RWPE2 (cell line): ENCODE data around the gene DNAJC5.

Experiments
- ATAC-seq: fragments of 200-7000 bp; cut with Tn5 transposase; 3 replicates; pipeline ENCODE4 v1.9.1; 2021; ENCODE audit warnings: low read depth
- DNase-seq: peaks from one replicate; pipeline ENCODE4 v3.0.0-alpha.2; 2020; ENCODE audit warnings: low spot score
- H3K27ac ChIP-seq: fragments of 450-650 bp; 2 replicates; pipeline ENCODE4 v1.5.1; 2017; ENCODE audit warnings: mild to moderate bottlenecking; ENCODE audit not compliant: poor library complexity, severe bottlenecking
- H3K27me3 ChIP-seq: fragments of 250-450 bp; sonication (Bioruptor Pico); 2 replicates; pipeline ENCODE4 v1.5.1; 2021; ENCODE audit warnings: mild to moderate bottlenecking, moderate library complexity; ENCODE audit not compliant: insufficient read depth, poor library complexity, severe bottlenecking
- H3K36me3 ChIP-seq: fragments of 250-450 bp; sonication (Bioruptor Pico); 2 replicates; pipeline ENCODE4 v1.5.1; 2020; ENCODE audit warnings: low read depth, mild to moderate bottlenecking, moderate library complexity
- H3K4me1 ChIP-seq: fragments of 250-450 bp; sonication (Bioruptor Pico); 2 replicates; pipeline ENCODE4 v1.5.1; 2021; ENCODE audit warnings: mild to moderate bottlenecking, moderate library complexity; ENCODE audit not compliant: insufficient read depth, poor library complexity, severe bottlenecking
- H3K4me3 ChIP-seq: fragments of 250-450 bp; sonication (Bioruptor Pico); 2 replicates; pipeline ENCODE4 v1.5.1; 2021; ENCODE audit warnings: mild to moderate bottlenecking, moderate library complexity; ENCODE audit not compliant: severe bottlenecking
- H3K9me3 ChIP-seq: fragments of 250-450 bp; sonication (Bioruptor Pico); 2 replicates; pipeline ENCODE4 v1.5.1; 2021; ENCODE audit warnings: mild to moderate bottlenecking, moderate library complexity; ENCODE audit not compliant: severe bottlenecking
- TF ChIP-seq, protein P1 (sequence below): fragments of 450-650 bp; IDR thresholded peaks from one replicate; pipeline ENCODE4 v1.5.1; 2017; ENCODE audit warnings: mild to moderate bottlenecking, moderate library complexity; ENCODE audit not compliant: poor library complexity, severe bottlenecking

DNAJC5 gene

DNA sequence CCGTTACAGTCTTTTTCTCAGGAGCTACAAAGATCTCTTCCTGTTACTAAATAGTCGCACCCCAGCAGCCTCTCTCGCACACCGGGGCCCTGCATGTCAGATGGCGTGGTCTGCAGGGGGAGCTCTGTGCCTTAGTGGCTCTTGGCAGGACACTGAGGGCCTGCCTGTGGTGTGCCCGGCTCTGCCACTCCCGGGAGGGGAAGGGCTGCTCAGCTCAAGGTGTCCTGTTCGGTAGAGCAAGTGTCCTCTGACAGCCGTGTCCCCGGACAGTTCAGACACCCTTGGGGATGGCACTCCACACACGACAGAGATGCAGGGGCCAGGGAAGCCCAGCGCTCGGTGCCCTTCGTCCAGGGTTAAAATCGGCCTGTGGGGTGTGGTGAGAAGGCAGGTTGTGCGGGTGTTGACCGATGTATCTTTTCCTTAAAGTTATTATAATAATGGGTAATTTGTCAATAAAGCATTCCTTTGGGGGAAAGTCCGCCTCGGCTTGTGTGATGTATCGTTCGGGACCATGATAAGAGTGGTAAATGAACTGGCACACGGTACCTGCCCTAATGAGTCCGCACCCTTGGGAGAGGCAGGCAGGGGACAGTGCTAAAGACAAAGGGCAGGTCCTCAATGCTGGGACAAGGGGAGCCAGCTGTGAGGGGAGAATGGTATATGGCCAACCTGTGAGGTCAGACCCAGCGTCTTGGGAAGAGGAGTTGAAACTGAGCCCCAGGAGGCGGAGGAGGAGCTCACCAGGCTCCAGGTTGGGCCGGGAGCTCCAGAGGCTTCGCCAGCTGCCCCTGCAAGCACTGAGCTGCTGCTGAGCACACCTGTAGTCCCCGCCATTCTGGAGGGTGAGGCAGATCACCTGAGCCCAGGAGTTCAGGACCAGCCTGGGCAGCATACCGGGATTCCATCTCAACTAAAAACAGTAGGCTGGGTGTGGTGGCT lies 3.6 kb upstream of the DNAJC5 start:
- TF ChIP-seq, protein P1, sequence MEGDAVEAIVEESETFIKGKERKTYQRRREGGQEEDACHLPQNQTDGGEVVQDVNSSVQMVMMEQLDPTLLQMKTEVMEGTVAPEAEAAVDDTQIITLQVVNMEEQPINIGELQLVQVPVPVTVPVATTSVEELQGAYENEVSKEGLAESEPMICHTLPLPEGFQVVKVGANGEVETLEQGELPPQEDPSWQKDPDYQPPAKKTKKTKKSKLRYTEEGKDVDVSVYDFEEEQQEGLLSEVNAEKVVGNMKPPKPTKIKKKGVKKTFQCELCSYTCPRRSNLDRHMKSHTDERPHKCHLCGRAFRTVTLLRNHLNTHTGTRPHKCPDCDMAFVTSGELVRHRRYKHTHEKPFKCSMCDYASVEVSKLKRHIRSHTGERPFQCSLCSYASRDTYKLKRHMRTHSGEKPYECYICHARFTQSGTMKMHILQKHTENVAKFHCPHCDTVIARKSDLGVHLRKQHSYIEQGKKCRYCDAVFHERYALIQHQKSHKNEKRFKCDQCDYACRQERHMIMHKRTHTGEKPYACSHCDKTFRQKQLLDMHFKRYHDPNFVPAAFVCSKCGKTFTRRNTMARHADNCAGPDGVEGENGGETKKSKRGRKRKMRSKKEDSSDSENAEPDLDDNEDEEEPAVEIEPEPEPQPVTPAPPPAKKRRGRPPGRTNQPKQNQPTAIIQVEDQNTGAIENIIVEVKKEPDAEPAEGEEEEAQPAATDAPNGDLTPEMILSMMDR, result no peak
- ATAC-seq, result no peak
- Histone ChIP-seq H3K27ac (no peak overlapping the region), H3K27me3 (no peaks in the 10 kb centered on the region), H3K9me3 (no peaks in the 10 kb centered on the region), H3K4me1 (peaks cover 23% of the 10 kb centered on the region), H3K36me3 (peaks cover 47% of the 10 kb centered on the region), H3K4me3 (no peak overlapping the region)
- peak; percentile 81 for DNase-seq

DNA sequence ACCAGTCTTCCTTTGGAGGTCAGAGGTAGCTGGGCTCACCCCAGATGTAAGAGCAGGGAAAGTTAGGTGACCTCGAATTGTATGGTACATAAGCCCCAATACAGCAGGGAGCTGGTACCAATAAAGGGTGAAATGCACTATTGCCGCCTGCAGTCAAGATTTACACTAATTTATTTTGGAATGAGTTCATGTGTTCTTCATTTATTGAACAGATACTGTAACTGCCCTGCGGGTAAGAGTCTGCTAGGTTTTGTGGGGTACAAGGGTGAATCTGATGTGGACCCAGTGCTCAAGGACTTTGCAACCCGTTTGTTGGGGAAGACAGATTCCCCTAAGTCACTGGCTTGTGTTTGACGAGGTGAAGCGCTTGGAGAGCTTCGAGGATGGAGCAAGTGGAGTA lies 2.5 kb upstream of the DNAJC5 start:
- ATAC-seq (no peak), DNase-seq (no peak)
- peak overlapping the region; percentile 82 for H3K27ac ChIP-seq
- TF ChIP-seq, protein P1, result no peak
- peaks cover 46% of the 10 kb centered on the region for H3K36me3 ChIP-seq
- no peaks in the 10 kb centered on the region for H3K9me3 ChIP-seq
- H3K4me1 ChIP-seq, result peaks cover 29% of the 10 kb centered on the region
- no peak overlapping the region for H3K4me3 ChIP-seq
- no peaks in the 10 kb centered on the region for H3K27me3 ChIP-seq

DNA sequence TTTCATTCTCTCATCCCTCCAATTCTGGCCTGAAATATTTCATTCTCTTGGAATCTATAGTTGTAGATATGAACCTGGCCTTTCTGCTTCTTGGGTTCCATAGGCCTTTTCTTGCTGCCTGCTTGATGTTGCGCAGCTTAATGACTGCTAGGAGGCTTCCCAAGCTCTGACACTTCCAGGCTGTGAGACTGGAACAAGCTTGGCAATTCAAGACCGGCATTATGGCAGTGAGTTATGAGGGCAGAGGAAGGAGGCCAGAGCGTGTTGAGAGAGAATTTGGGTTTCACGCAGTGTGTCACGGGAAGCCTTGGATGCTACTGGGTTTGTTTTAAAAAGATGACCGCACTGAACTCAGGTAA lies 948 bp upstream of the DNAJC5 start:
- Histone ChIP-seq H3K4me3 (peak overlapping the region; percentile 38), H3K36me3 (peaks cover 53% of the 10 kb centered on the region), H3K27me3 (no peaks in the 10 kb centered on the region), H3K9me3 (no peaks in the 10 kb centered on the region), H3K27ac (peak overlapping the region; percentile 82), H3K4me1 (peaks cover 27% of the 10 kb centered on the region)
- TF ChIP-seq, protein P1, result no peak
- ATAC-seq (no peak; the same call in 2 of the 3 replicates), DNase-seq (no peak)

DNA sequence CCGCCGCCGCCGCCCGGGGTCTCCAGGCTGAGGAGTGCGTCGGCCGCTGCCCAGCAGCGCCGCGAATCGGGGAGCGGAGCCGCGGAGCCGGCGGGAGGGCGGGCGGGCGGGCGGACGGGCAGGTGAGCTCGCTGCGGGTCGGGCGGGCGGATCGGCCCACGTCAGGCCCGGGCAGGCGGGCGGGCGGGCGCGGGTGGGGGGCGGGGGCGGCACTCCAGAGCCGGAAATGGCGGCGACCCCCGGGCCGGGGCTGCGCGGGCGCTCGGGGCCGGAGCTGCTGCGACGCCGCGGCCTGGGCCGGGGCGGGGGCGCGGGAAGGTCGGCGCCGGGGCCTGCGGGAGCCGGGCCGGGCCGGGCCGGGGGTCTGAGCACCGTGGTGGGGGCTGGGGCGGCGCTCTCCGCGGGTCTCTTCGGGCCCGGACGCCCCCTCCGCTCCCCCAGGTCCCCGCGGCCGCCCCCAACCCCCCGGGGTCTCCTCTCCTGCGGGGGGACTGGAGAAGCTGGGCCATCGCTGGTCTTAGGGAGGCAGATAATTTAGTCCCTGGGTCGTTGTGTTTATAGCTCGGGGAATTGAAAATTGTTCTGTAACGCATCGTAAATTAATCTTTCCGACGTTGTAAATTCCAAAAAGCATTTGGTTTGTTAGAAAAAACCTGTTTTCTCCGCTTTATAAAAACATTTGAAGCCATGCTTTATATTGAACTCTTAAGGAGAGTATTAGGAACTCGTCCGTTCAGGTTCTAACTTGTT lies 451 bp downstream of the DNAJC5 start:
- peak overlapping the region; percentile 82 for H3K27ac ChIP-seq
- TF ChIP-seq, protein P1, result peak; percentile 32
- H3K9me3 ChIP-seq, result no peaks in the 10 kb centered on the region
- ATAC-seq (no peak), DNase-seq (no peak)
- H3K4me3 ChIP-seq, result peak overlapping the region; percentile 38
- H3K27me3 ChIP-seq, result no peaks in the 10 kb centered on the region
- peaks cover 45% of the 10 kb centered on the region for H3K36me3 ChIP-seq
- peaks cover 13% of the 10 kb centered on the region for H3K4me1 ChIP-seq
